RWPE1 (cell line): ENCODE measurements around the gene FOXC1.

ENCODE experiments used
- CTCF ChIA-PET: fragments of 350-600 bp; sonication (Branson Sonifier 250); formaldehyde crosslinking; extraction: SDS; loops from one replicate; lab custom pipeline; 2021; lab: Yijun Ruan, JAX
- POLR2A ChIA-PET: fragments of 400-600 bp; formaldehyde crosslinking; extraction: SDS; loops from one replicate; lab custom pipeline; 2020; ENCODE audit warnings: antibody characterized with exemption; ENCODE audit not compliant: low non-redundant PET; lab: Yijun Ruan, JAX
- DNase-seq: peaks from one replicate; pipeline ENCODE4 v3.0.0; 2012; ENCODE audit warnings: low spot score
- H3K27ac ChIP-seq: fragments of 450-650 bp; 2 replicates; pipeline ENCODE4 v1.5.1; 2017
- CTCF ChIP-seq: fragments of 450-650 bp; conservative IDR thresholded peaks from 2 replicates; pipeline ENCODE4 v1.5.1; 2017; ENCODE audit warnings: low read depth, mild to moderate bottlenecking

The FOXC1 gene

DNA sequence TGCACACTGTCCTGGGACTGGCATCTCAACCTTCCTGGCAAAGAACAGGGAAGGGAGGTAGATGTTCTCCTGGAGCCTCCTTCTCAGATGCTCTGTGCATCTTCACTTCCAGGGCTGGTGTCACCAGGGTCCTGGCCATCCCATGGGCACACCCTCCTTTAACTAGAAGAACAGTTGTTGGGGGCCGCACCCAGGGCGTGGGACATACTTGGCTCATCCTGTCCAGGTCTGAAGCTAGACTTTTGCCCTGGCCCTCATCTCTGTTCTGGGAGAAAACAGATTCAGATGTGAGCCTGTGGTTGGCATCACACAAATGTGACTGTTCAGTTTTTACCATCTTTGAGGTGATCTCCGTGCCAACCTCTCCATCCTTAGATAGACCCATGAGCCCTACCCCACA, 41.6 kb downstream of the FOXC1 start:
- CTCF ChIA-PET: interaction anchor here (0.6 kb wide), 2 partner anchors 577 to 702 kb away, joined by 3 read pairs; no protein-coding TSS in a partner anchor
- DNase-seq: no peak
- POLR2A ChIA-PET: no interaction called here
- TF ChIP-seq CTCF: no peak
- no peak overlapping the region for H3K27ac ChIP-seq

DNA sequence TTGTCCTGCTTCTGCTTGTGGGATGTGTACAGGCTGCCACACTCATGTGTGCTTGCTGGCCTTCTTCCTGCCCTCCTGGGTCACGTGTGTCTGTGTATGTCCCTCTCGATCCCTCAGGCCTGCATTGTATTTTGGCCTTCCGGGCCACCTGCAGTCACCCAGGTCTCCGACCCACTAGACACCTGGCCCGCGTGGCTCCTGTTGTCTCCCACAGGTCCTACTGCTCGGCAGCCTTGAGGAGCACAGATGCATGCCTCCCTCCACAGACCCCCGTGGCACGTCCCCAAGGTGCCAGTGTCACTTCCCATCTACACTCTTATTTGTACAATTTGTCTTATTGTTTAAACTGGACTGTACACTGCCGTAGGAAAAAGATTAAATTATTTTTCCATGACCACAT, 43.1 kb downstream of the FOXC1 start:
- H3K27ac ChIP-seq: no peak overlapping the region
- DNase-seq: no peak
- ChIA-PET CTCF (no interaction called here), POLR2A (no interaction called here)
- TF ChIP-seq CTCF: no peak

- no peak for DNase-seq
- POLR2A ChIA-PET: no interaction called here
- H3K27ac ChIP-seq: no peak overlapping the region
- CTCF ChIA-PET: no interaction called here
- no peak for TF ChIP-seq CTCF
Observed at GRCh38 chr6:1654054-1654453, 44.3 kb downstream of the FOXC1 start.

DNA sequence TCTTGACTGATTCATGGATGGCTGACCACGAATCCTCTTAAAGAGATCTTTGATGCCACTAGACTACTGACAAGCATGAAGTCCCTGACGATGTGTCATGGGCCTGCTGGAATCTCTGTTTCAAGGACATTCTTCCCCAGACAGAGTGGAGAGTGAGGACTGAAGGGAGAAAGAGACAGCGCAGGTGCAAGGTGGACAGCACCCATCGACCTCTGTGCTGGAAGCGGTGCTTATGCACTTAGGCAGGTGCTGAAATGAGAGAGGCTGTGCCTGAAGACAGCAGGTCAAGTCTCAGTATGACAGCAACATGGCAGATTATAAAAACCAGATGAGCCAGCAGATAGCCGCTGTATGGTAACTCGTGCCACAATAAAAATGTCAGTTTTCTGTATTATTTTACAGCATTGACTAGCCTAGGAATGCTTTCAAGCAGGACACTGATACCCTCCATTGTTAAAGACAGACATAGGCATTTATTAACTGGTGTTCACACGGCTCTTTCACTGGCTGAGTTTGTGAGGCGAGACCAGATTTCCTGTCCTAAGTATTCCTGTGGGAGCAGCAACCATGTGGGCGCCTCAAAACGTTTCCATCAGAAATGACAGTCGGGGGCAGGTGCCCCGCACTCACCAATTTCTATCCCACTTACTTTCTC, 47.5 kb downstream of the FOXC1 start:
- H3K27ac ChIP-seq: no peak overlapping the region
- POLR2A ChIA-PET: no interaction called here
- DNase-seq: no peak

GRCh38 chr6:1657771-1658165, 48.1 kb downstream of the FOXC1 start:
- ChIA-PET POLR2A (interaction anchor here (0.6 kb wide), 1 partner anchor 83 kb away, joined by 6 read pairs; no protein-coding TSS in a partner anchor), CTCF (interaction anchor here (0.6 kb wide), 1 partner anchor 1288 kb away, joined by 3 read pairs; no protein-coding TSS in a partner anchor)
- no peak overlapping the region for H3K27ac ChIP-seq
- no peak for TF ChIP-seq CTCF
- no peak for DNase-seq

More for the DNA sequence above, 47.5 kb downstream of the FOXC1 start:
- CTCF ChIA-PET: interaction anchor here (0.6 kb wide), 1 partner anchor 1287 kb away, joined by 3 read pairs; no protein-coding TSS in a partner anchor
- no peak for TF ChIP-seq CTCF

DNA sequence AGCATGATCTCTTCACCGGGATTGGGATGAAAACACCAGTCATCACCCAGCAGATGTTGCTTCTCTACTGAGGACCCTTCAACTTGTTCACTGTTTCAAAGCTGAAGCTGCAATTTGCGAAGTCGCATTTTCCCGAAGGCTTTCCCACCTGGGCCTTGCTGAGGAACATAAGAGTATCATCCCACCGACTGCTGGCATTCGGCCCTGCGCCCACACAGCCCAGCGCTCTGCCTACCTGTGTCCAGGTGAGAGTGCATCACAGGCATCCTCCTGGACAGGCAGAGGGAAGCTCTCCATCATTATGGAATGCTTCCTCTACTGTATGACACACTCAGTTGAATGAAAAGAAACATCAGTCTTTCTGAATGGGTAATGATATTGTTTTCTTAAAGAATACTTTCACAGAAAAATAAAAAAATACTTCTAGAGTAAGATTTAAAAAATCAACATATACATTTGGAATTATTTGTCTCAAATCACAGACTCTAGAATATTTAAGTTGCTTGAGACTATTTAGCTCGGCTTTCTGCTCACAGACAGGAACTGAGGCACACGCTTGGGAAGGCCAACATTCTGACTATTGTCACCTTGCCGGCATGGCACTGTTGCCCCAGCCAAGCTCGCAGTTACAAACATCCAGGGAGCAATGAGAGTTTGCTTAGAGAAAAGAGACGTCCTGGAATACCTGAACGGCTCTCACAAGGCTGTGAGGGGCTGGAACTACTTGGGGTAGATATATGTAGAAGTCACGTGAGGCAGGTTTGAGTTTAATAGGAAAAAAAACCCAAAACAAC, 48.7 kb downstream of the FOXC1 start:
- no peak for DNase-seq
- CTCF ChIA-PET: no interaction called here
- TF ChIP-seq CTCF: no peak
- POLR2A ChIA-PET: interaction anchor here (0.6 kb wide), 1 partner anchor 83 kb away, joined by 6 read pairs; no protein-coding TSS in a partner anchor
- no peak overlapping the region for H3K27ac ChIP-seq
